ENCODE data around the gene PHGDH.
A peak's percentile ranks its signal among the peaks of the same experiment; 100 is the strongest.

The PHGDH gene

DNA sequence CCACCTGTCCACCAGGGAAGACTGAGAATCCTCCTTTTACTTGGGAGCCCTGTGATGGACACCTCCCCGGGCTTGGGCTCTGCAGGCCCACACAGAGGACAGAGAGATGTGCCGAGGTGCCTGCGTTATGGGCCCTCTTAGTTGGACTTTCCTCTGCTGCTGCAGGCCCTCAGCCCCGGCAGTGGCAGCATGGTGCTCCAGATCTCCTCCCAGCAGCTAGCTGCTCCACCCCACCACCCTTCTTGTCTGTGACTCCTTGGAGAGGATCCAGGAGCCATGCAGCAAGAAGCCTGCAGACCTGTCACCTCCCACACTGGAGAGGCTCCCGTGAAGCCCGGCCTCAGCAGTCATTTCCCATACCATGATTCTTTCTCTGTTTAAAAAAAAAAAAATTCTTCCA lies 27.4 kb downstream of the PHGDH start:
- ChIA-PET CTCF (interaction anchor here (0.7 kb wide), 1 partner anchor 15 kb away, joined by 9 read pairs; no protein-coding TSS in a partner anchor), POLR2A (ENCODE audit: low non-redundant PET) (interaction anchor here (0.7 kb wide), 1 partner anchor 131 kb away, joined by 5 read pairs; no protein-coding TSS in a partner anchor)
- no peak for DNase-seq (ENCODE audit: low spot score)
- TF ChIP-seq, protein P1, sequence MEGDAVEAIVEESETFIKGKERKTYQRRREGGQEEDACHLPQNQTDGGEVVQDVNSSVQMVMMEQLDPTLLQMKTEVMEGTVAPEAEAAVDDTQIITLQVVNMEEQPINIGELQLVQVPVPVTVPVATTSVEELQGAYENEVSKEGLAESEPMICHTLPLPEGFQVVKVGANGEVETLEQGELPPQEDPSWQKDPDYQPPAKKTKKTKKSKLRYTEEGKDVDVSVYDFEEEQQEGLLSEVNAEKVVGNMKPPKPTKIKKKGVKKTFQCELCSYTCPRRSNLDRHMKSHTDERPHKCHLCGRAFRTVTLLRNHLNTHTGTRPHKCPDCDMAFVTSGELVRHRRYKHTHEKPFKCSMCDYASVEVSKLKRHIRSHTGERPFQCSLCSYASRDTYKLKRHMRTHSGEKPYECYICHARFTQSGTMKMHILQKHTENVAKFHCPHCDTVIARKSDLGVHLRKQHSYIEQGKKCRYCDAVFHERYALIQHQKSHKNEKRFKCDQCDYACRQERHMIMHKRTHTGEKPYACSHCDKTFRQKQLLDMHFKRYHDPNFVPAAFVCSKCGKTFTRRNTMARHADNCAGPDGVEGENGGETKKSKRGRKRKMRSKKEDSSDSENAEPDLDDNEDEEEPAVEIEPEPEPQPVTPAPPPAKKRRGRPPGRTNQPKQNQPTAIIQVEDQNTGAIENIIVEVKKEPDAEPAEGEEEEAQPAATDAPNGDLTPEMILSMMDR (conservative IDR thresholded peaks at IDR 0.05; ENCODE audit: low read depth): no peak
- H3K27ac ChIP-seq: no peak overlapping the region

DNA sequence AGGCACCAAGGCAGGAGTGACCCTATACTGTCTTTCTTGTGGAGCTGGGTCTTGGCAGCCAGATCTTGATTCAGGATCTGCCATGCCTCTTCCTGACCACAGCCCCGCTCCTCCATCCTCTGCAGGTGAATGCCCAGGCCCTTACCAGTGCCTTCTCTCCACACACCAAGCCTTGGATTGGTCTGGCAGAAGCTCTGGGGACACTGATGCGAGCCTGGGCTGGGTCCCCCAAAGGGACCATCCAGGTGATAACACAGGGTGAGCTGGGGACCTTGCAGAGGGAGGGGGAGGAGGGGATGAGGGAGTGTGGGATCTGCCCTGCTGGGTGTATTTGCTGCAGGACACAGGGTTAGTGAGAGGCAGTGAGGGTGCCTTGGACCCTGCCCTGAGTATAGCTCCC lies 28.5 kb downstream of the PHGDH start:
- CTCF ChIA-PET: no interaction called here

DNA sequence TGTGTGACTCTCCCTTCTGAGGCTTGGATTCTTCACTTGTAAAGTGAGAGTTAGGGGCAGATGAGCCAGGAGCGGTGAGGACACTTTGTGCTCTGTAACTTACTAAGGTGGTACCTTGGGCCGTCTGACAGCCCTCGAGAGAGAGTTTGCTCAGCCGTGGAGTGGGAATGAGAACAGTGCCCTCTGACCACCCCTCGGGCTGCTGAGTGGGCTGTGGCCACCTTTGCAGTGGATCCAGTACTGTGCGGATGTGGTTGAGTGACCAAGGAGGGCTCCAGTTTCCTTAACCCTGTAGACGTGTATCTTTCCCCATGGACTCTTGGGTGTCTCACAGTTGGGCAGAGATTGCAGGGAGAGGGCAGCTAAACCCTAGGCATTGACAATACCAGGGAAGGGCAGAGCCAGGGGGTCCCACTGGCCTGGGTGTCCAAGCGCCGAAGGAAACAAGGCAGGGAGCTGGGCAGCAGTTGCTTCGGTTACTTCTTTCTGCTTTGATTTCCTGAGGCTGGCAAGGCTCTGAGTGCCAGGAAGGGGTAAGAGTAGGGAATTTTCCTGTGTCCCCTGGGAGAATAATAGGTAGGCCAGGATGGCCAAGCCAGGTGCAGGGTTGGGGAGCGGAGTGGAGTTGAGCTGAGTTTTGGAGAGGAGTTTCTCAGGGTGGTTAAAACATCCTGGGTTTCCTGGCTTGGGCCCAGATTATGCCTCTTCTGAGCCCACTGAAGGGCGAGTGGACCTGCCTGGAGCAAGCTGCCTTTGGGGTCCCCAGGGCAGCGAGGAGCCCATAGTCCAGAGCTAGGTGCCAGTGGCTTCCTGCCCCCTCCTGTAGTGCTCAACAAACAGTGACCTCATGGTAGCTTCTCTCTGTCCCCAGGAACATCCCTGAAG lies 29.4 kb downstream of the PHGDH start:
- CTCF ChIA-PET: interaction anchor here (0.6 to 1.1 kb wide), 2 partner anchors 192 to 208 kb away, joined by 3 read pairs; no protein-coding TSS in a partner anchor
- peak overlapping the region; percentile 53 for H3K27ac ChIP-seq
- TF ChIP-seq, protein P1 (conservative IDR thresholded peaks at IDR 0.05; ENCODE audit: low read depth): no peak
- POLR2A ChIA-PET (ENCODE audit: low non-redundant PET): no interaction called here
- DNase-seq (ENCODE audit: low spot score): no peak

More for the DNA sequence above, 28.5 kb downstream of the PHGDH start:
- POLR2A ChIA-PET (ENCODE audit: low non-redundant PET): no interaction called here
- TF ChIP-seq, protein P1 (conservative IDR thresholded peaks at IDR 0.05; ENCODE audit: low read depth): no peak
- DNase-seq (ENCODE audit: low spot score): no peak
- no peak overlapping the region for H3K27ac ChIP-seq

DNA sequence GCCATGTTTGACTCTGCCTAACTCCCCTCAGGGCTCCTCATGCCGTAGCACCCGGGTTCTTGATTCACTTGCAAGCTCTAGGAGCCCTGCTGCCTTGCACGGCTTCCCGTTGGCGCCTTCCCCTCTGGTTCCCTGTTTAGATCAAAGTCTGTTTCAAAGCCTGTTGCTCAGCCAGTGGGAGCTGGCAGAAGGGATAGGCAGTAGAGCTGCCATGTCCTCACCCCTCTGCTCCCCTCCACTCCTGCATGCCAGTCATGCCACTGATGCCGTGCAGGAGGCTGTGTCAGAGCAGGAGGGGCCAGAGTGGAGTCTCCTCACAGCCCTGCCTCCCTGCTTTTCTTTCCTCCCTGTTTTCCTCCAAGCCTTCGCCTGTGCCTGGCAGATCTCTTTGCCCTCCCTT lies 30.5 kb downstream of the PHGDH start:
- CTCF ChIA-PET: interaction anchor here (0.6 to 1.1 kb wide), 4 partner anchors 67 to 207 kb away, joined by 3 to 6 read pairs (median 4); no protein-coding TSS in a partner anchor
- POLR2A ChIA-PET (ENCODE audit: low non-redundant PET): no interaction called here

DNA sequence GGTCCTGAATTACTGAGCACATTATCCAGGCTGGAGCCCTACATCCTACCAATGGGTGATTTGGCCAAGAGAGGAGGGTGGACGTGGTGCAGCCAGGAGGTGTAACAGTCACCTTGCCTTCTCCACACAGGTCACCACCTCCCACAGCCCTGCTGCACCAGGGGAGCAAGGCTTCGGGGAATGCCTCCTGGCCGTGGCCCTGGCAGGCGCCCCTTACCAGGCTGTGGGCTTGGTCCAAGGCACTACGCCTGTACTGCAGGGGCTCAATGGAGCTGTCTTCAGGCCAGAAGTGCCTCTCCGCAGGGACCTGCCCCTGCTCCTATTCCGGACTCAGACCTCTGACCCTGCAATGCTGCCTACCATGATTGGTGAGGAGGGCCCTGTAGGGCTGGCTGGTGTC lies 30.9 kb downstream of the PHGDH start:
- DNase-seq (ENCODE audit: low spot score): no peak
- ChIA-PET CTCF (interaction anchor here (0.6 to 0.9 kb wide), 3 partner anchors 66 to 185 kb away, joined by 3 to 6 read pairs (median 4); no protein-coding TSS in a partner anchor), POLR2A (ENCODE audit: low non-redundant PET) (no interaction called here)
- TF ChIP-seq, protein P1 (conservative IDR thresholded peaks at IDR 0.05; ENCODE audit: low read depth): no peak
- peak overlapping the region; percentile 53 for H3K27ac ChIP-seq

More for the DNA sequence above, 30.5 kb downstream of the PHGDH start:
- TF ChIP-seq, protein P1 (conservative IDR thresholded peaks at IDR 0.05; ENCODE audit: low read depth): no peak
- DNase-seq (ENCODE audit: low spot score): peak; percentile 8
- peak overlapping the region; percentile 53 for H3K27ac ChIP-seq

DNA sequence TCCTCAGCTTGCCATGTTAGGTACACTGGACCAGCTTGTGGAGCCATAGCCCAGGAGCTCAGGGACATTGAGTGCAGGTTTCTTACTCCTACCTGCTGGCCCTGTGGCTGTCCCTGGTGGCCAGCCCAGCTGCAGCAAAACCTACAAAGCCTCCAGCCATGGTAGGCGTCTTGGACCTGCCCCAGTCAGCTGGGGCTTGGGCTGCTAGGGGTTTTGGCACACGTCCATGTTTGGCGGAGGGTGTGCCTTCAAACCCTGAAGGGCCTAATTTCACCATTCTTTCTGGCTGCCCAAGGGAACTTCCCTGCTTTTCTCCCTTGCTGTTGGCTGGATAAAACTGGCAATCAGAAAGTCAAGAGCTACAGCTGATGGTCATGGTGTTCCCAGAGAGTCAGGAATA lies 31.6 kb downstream of the PHGDH start:
- CTCF ChIA-PET: interaction anchor here (0.6 to 1.9 kb wide), 9 partner anchors 12 to 609 kb away, joined by 3 to 17 read pairs (median 3); no protein-coding TSS in a partner anchor
- POLR2A ChIA-PET (ENCODE audit: low non-redundant PET): no interaction called here
- TF ChIP-seq, protein P1 (conservative IDR thresholded peaks at IDR 0.05; ENCODE audit: low read depth): no peak
- peak overlapping the region; percentile 53 for H3K27ac ChIP-seq
- DNase-seq (ENCODE audit: low spot score): no peak

Data from RWPE1 (cell line).